RWPE2 (cell line): ENCODE results near the gene TCFL5.

Source experiments
- ATAC-seq: fragments of 200-7000 bp; cut with Tn5 transposase; 3 replicates; pipeline ENCODE4 v1.9.1; 2021; ENCODE audit warnings: low read depth
- DNase-seq: peaks from one replicate; pipeline ENCODE4 v3.0.0-alpha.2; 2020; ENCODE audit warnings: low spot score
- H3K27ac ChIP-seq: fragments of 450-650 bp; 2 replicates; pipeline ENCODE4 v1.5.1; 2017; ENCODE audit warnings: mild to moderate bottlenecking; ENCODE audit not compliant: poor library complexity, severe bottlenecking
- H3K27me3 ChIP-seq: fragments of 250-450 bp; sonication (Bioruptor Pico); 2 replicates; pipeline ENCODE4 v1.5.1; 2021; ENCODE audit warnings: mild to moderate bottlenecking, moderate library complexity; ENCODE audit not compliant: insufficient read depth, poor library complexity, severe bottlenecking
- H3K36me3 ChIP-seq: fragments of 250-450 bp; sonication (Bioruptor Pico); 2 replicates; pipeline ENCODE4 v1.5.1; 2020; ENCODE audit warnings: low read depth, mild to moderate bottlenecking, moderate library complexity
- H3K4me1 ChIP-seq: fragments of 250-450 bp; sonication (Bioruptor Pico); 2 replicates; pipeline ENCODE4 v1.5.1; 2021; ENCODE audit warnings: mild to moderate bottlenecking, moderate library complexity; ENCODE audit not compliant: insufficient read depth, poor library complexity, severe bottlenecking
- H3K4me3 ChIP-seq: fragments of 250-450 bp; sonication (Bioruptor Pico); 2 replicates; pipeline ENCODE4 v1.5.1; 2021; ENCODE audit warnings: mild to moderate bottlenecking, moderate library complexity; ENCODE audit not compliant: severe bottlenecking
- H3K9me3 ChIP-seq: fragments of 250-450 bp; sonication (Bioruptor Pico); 2 replicates; pipeline ENCODE4 v1.5.1; 2021; ENCODE audit warnings: mild to moderate bottlenecking, moderate library complexity; ENCODE audit not compliant: severe bottlenecking
- TF ChIP-seq, protein P1 (sequence below): fragments of 450-650 bp; IDR thresholded peaks from one replicate; pipeline ENCODE4 v1.5.1; 2017; ENCODE audit warnings: mild to moderate bottlenecking, moderate library complexity; ENCODE audit not compliant: poor library complexity, severe bottlenecking

TCFL5 gene

DNA sequence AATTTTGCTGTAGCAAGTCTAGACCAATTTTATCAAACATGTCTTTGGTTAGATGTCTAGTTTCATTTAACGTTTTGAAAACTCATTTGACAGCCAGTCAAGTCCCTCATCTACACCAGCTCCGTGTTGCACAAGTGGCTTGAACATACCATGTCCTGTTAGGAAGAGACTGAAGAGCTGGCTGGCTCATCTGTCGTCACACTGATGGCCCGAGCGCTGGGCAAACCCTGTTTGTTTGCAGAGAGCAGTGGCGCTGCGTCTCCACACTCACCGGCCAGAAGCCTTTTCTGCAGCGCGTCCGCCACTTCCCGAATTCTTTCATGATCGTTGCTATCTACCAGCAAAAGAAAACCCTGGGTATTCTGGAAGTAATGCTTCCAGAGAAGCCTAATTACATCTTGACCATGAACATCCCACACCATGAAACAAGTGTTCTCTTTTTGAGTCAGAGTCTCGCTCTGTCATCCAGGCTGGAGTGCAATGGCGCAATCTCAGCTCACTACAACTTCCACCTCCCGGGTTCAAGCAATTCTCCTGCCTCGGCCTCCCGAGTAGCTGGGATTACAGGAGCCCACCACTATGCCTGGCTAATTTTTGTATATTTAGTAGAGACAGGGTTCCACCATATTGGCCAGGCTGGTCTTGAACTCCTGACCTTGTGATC lies 10.7 kb upstream of the TCFL5 start:
- no peaks in the 10 kb centered on the region for H3K27me3 ChIP-seq
- no peak for ATAC-seq
- no peaks in the 10 kb centered on the region for H3K9me3 ChIP-seq
- no peak overlapping the region for H3K27ac ChIP-seq
- H3K4me3 ChIP-seq: no peak overlapping the region
- H3K4me1 ChIP-seq: peaks cover 12% of the 10 kb centered on the region
- DNase-seq: peak; percentile 73
- TF ChIP-seq, protein P1, sequence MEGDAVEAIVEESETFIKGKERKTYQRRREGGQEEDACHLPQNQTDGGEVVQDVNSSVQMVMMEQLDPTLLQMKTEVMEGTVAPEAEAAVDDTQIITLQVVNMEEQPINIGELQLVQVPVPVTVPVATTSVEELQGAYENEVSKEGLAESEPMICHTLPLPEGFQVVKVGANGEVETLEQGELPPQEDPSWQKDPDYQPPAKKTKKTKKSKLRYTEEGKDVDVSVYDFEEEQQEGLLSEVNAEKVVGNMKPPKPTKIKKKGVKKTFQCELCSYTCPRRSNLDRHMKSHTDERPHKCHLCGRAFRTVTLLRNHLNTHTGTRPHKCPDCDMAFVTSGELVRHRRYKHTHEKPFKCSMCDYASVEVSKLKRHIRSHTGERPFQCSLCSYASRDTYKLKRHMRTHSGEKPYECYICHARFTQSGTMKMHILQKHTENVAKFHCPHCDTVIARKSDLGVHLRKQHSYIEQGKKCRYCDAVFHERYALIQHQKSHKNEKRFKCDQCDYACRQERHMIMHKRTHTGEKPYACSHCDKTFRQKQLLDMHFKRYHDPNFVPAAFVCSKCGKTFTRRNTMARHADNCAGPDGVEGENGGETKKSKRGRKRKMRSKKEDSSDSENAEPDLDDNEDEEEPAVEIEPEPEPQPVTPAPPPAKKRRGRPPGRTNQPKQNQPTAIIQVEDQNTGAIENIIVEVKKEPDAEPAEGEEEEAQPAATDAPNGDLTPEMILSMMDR: no peak
- H3K36me3 ChIP-seq: no peaks in the 10 kb centered on the region

DNA sequence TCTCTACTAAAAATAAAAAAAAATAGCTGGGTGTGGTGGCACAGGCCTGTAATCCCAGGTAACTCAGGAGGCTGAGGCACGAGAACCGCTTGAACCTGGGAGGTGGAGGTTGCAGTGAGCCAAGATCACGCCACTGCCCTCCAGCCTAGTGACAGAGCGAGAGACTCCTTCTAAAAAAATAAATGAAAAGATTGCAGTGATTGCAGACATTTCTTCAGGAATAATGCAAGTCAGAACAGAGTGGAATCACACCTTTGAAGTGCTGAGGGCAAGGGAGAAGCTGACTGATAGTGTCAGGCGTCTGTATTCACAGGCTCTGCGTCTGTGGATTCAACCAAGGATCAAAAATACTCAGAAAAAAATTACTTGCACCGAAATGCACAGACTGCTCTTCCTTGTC lies 2.6 kb upstream of the TCFL5 start:
- TF ChIP-seq, protein P1: no peak
- no peaks in the 10 kb centered on the region for H3K27me3 ChIP-seq
- peaks cover 2% of the 10 kb centered on the region for H3K36me3 ChIP-seq
- H3K4me1 ChIP-seq: peaks cover 6% of the 10 kb centered on the region
- no peak overlapping the region for H3K4me3 ChIP-seq
- ATAC-seq (no peak), DNase-seq (peak; percentile 14)
- no peaks in the 10 kb centered on the region for H3K9me3 ChIP-seq
- H3K27ac ChIP-seq: no peak overlapping the region

DNA sequence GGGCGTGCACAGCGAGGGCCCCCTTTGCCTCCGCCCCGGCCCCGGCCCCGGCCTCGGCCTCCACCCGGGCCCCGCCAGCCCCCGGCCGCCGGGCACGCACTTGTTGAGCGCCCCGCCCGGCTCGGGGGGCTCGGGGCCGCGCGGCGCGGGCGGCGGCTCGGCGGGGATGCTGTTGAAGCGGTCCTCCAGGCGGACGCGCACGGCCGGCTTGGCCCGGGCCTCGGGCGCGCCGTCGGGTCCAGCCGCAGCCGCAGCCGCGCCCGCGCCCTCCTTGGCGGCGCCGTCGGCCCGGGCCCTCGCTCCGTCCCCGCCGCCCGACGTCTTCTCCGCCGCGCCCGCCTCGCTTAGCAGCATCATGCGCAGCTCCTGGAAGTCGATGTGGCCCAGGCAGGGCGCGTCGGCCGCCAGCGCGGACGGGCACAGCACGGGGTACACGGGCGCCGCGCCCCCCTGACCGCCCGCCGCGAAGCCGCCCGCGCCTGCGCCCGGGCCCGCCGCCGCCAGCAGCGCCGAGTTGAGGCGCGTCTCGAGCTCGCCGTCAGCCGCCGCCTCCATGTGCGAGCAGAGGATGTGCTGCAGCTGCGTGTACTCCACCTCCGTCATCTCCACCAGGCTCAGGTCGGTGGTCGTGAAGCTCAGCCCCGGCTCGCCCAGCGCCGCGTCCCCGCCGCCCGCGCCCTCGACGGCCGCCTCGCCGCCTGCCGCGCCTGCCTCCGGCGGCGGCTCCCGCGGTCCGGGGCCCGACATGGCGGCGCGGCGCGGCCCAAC lies 514 bp downstream of the TCFL5 start:
- peak overlapping the region; percentile 32 for H3K27ac ChIP-seq
- H3K27me3 ChIP-seq: no peaks in the 10 kb centered on the region
- no peaks in the 10 kb centered on the region for H3K9me3 ChIP-seq
- TF ChIP-seq, protein P1: no peak
- DNase-seq: peak; percentile 78
- H3K4me3 ChIP-seq: peak overlapping the region; percentile 97
- peaks cover 18% of the 10 kb centered on the region for H3K36me3 ChIP-seq
- peak; percentile 3; the same call in 2 of the 3 replicates for ATAC-seq
- peaks cover 18% of the 10 kb centered on the region for H3K4me1 ChIP-seq

DNA sequence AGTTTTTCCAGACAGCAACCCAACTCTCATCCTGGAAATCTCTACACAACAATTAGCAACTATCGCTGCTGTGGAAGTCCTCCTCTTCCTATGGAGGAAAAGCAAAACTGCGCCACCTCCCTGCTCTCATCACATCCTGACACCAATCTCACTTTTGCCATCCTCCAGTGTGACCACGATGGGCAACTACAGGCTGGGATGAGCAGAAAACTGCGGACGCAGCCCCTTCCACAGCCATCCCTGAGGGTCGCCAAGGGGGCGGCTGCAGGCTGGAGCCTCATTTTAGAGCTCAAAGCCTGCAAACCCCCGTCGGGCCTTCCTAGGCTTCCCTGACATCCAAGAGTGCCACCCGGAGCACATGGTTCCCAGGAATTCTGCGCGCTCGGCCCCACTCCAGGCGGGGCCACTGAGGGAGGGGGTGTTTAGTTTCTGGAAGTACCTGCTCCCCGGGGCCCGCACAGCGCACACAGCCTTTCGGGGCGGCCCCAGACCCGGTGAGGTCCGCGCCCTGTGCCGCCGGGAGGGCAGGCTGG lies 1.2 kb downstream of the TCFL5 start:
- Histone ChIP-seq H3K27ac (peak overlapping the region; percentile 32), H3K27me3 (no peaks in the 10 kb centered on the region), H3K9me3 (no peaks in the 10 kb centered on the region), H3K36me3 (peaks cover 25% of the 10 kb centered on the region), H3K4me1 (peaks cover 18% of the 10 kb centered on the region), H3K4me3 (peak overlapping the region; percentile 97)
- TF ChIP-seq, protein P1: peak; percentile 50
- DNase-seq: peak; percentile 83
- ATAC-seq: peak; percentile 15

DNA sequence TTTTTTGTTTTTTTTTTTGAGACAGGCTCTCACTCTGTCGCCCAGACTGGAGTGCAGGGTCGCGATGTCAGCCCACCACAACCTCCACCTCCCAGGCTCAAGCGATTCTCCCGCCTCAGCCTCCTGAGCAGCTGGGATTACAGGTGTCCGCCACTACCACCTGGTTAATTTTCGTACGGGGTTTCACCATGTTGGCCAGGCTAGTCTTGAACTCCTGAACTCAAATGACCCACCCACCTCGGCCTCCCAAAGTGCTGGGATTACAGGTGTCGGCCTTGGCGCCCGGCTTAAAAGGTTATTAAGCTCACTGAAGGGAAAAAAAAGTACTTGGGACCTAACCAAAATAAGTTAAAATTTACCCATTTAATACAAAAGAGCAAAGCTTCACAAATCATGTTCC lies 1.9 kb downstream of the TCFL5 start:
- TF ChIP-seq, protein P1: no peak
- H3K4me1 ChIP-seq: peaks cover 18% of the 10 kb centered on the region
- peaks cover 32% of the 10 kb centered on the region for H3K36me3 ChIP-seq
- no peak for ATAC-seq
- no peaks in the 10 kb centered on the region for H3K27me3 ChIP-seq
- no peak overlapping the region for H3K27ac ChIP-seq
- peak; percentile 58 for DNase-seq
- no peak overlapping the region for H3K4me3 ChIP-seq
- H3K9me3 ChIP-seq: no peaks in the 10 kb centered on the region
